Suprapubic skin (tissue), 3 donors: ENCODE measurements around the gene DYNLT5.

ENCODE experiments used
- CTCF ChIP-seq, 2 donors: fragments of 200-600 bp in 1 of 2; fragments of 450-650 bp in 1 of 2; sonication (generic) in 1 of 2; IDR thresholded peaks; one replicate each; pipeline ENCODE4 v1.5.1; 2016 to 2019; ENCODE audit warnings: antibody characterized with exemption in 2 of 2, mild to moderate bottlenecking in 1 of 2, moderate library complexity in 1 of 2
- POLR2A ChIP-seq, 2 donors: fragments of 450-650 bp; IDR thresholded peaks; one replicate each; pipeline ENCODE4 v1.6.1; 2017; ENCODE audit warnings: antibody characterized with exemption in 2 of 2, mild to moderate bottlenecking in 2 of 2, moderate library complexity in 2 of 2

GRCh38 chr1:66767626-66768025 is 15.4 kb downstream of the DYNLT5 start:
- TF ChIP-seq POLR2A (IDR thresholded peaks at IDR 0.05) = no peak
- TF ChIP-seq CTCF (IDR thresholded peaks at IDR 0.05) = no peak
